Fibroblast of skin of left quadriceps (primary cell): ENCODE results near the gene P4HA1.
"Not testable (repeated sequence)": the region's sequence is repeated elsewhere in the genome, so short reads cannot be mapped to it uniquely, and the experiment has no call there.

Experiments used
- DNase-seq, 2 experiments: peaks; one replicate each; pipeline ENCODE4 v3.0.0-alpha.2; 2013; ENCODE audit warnings: low read depth in 2 of 2

The P4HA1 gene

GRCh38 chr10:73043766-73044377 lies 52.8 kb downstream of the P4HA1 start:
- no peak for DNase-seq

- no peak for DNase-seq
Measured at GRCh38 chr10:73043319-73043718, 53.3 kb downstream of the P4HA1 start.

- no peak for DNase-seq
Measured at GRCh38 chr10:73042130-73042529, 54.5 kb downstream of the P4HA1 start.

GRCh38 chr10:73039635-73040034 lies 57.0 kb downstream of the P4HA1 start:
- peak; percentile 64 for DNase-seq

GRCh38 chr10:73036285-73036684 lies 60.4 kb downstream of the P4HA1 start:
- DNase-seq, result not testable (repeated sequence)

GRCh38 chr10:73032536-73032935 lies 64.1 kb downstream of the P4HA1 start:
- DNase-seq, result no peak

GRCh38 chr10:73026623-73027022 lies 70.0 kb downstream of the P4HA1 start:
- not testable (repeated sequence) for DNase-seq

GRCh38 chr10:73023455-73024070 lies 73.1 kb downstream of the P4HA1 start:
- DNase-seq, result not testable (repeated sequence)

GRCh38 chr10:73022961-73023360 lies 73.7 kb downstream of the P4HA1 start:
- DNase-seq, result not testable (repeated sequence)

- DNase-seq, result not testable (repeated sequence)
Measured at GRCh38 chr10:73021538-73022164, 75.0 kb downstream of the P4HA1 start.

- no peak for DNase-seq
Measured at GRCh38 chr10:73021050-73021449, 75.6 kb downstream of the P4HA1 start.

GRCh38 chr10:73019100-73019499 lies 77.6 kb downstream of the P4HA1 start:
- DNase-seq, result no peak

GRCh38 chr10:73018632-73019031 lies 78.0 kb downstream of the P4HA1 start:
- DNase-seq, result no peak

GRCh38 chr10:73017955-73018480 lies 78.6 kb downstream of the P4HA1 start:
- DNase-seq, result no peak

GRCh38 chr10:73015779-73016178 lies 80.9 kb downstream of the P4HA1 start:
- DNase-seq, result no peak

- no peak for DNase-seq
Measured at GRCh38 chr10:73003822-73004221, 92.8 kb downstream of the P4HA1 start.

- no peak for DNase-seq
Measured at GRCh38 chr10:73000973-73001372, 95.7 kb downstream of the P4HA1 start.

GRCh38 chr10:72997099-72997498 lies 99.6 kb downstream of the P4HA1 start:
- no peak for DNase-seq

GRCh38 chr10:72995459-72995858 lies 101.2 kb downstream of the P4HA1 start:
- not testable (repeated sequence) for DNase-seq

- not testable (repeated sequence) for DNase-seq
Measured at GRCh38 chr10:72989771-72990170, 106.9 kb downstream of the P4HA1 start.

- DNase-seq, result not testable (repeated sequence)
Measured at GRCh38 chr10:72984618-72985017, 112.0 kb downstream of the P4HA1 start.

- DNase-seq, result no peak
Measured at GRCh38 chr10:72981882-72982529, 114.7 kb downstream of the P4HA1 start.
